ENCODE results near the gene ETNK1. TPM values are rescaled to one million over a fixed set of nuclear protein-coding genes. Genes with fewer than 3 reads are reported as not detected.

The ETNK1 gene, protein sequence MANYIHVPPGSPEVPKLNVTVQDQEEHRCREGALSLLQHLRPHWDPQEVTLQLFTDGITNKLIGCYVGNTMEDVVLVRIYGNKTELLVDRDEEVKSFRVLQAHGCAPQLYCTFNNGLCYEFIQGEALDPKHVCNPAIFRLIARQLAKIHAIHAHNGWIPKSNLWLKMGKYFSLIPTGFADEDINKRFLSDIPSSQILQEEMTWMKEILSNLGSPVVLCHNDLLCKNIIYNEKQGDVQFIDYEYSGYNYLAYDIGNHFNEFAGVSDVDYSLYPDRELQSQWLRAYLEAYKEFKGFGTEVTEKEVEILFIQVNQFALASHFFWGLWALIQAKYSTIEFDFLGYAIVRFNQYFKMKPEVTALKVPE
- 33.2 to 40.4 TPM (median 37.0 TPM) in 5 replicates for total RNA-seq (2022; extraction: Qiagen RNA extraction; ENCODE audit: low read depth)

DNA sequence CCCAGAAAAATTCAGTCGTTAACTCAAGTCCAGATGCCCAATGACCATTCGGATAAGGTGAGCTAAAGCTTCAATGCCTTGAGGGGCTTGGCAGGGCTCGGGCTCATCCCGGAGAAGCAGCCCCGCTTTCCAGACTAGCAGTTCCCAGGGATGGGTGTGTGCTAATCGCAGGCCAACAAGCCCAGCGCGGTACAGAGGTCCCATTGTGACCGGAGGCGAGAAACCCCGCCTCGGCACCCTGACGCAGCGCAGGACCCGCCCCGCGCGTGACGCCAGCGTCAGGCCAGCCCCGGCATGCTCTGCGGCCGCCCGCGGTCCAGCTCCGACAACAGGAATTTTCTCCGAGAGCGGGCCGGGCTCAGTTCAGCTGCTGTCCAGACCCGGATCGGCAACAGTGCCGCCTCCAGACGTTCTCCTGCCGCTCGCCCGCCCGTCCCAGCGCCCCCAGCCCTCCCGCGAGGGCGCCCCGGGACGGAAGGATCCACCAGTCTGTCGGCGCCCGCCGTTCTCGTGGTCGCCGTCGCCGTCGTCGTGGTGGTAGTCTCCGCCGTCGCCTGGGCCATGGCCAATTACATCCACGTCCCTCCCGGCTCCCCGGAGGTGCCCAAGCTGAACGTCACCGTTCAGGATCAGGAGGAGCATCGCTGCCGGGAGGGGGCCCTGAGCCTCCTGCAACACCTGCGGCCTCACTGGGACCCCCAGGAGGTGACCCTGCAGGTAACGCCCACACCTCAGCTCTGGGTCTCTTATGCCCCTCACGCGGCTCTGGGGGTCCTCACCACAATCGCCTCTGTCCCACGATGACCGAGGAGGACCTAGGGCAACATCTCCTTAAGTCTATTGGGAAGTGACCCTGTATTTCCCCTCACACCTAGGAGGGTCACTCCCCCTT is at the start of gene ETNK1:
Gene ETNK1, plus strand, starts transcription at position 302 of the 892 bp plus-strand sequence. Its CDS starts 260 bp downstream, at position 562.

Other genes with a start within 250 kb of the ETNK1 start
- 8.1 to 14.3 TPM (median 13.6 TPM) in 5 replicates for gene C2CD5, start 80.6 kb upstream of the ETNK1 start, total RNA-seq (2022; extraction: Qiagen RNA extraction; ENCODE audit: low read depth)